Adrenal gland (tissue), 12 donors: ENCODE results near the gene SMYD5. TPM values are rescaled to one million over a fixed set of nuclear protein-coding genes. Genes with fewer than 3 reads are reported as not detected.
A peak's percentile ranks its signal among the peaks of the same experiment; 100 is the strongest.

Source experiments
- DNase-seq, 7 donors: peaks; one replicate each; pipeline ENCODE4 v3.0.0-alpha.2; 2019 to 2020
- H3K27ac ChIP-seq, 5 donors: fragments of 200-600 bp; sonication (generic) in 4 of 5; 1 replicate in 3 of 5; 2 replicates in 2 of 5; pipeline versions ENCODE4 v1.5.1 to v1.8.0; 2016 to 2020; ENCODE audit warnings: mild to moderate bottlenecking in 1 of 5
- H3K27me3 ChIP-seq: fragments of 200-600 bp; 2 replicates; pipeline ENCODE4 v1.8.0; 2021
- H3K36me3 ChIP-seq, 2 donors: fragments of 200-600 bp; replicated peaks in 1 of 2; 1 replicate in 1 of 2; 2 replicates in 1 of 2; pipeline versions ENCODE4 v1.5.1 to v1.8.0; 2018 to 2022
- H3K4me1 ChIP-seq, 2 donors: fragments of 200-600 bp; replicated peaks in 1 of 2; 1 replicate in 1 of 2; 2 replicates in 1 of 2; pipeline versions ENCODE4 v1.5.1 to v1.8.0; 2018 to 2021
- H3K4me3 ChIP-seq, 4 donors: fragments of 200-600 bp; sonication (generic) in 3 of 4; one replicate each; pipeline ENCODE4 v1.5.1; 2016 to 2018
- H3K9me3 ChIP-seq, 3 donors: fragments of 200-600 bp; sonication (generic) in 1 of 3; replicated peaks in 1 of 3; 1 replicate in 2 of 3; 2 replicates in 1 of 3; pipeline versions ENCODE4 v1.5.1 to v1.8.0; 2016 to 2021
- POLR2A ChIP-seq, 2 donors: fragments of 450-650 bp; IDR thresholded peaks; one replicate each; pipeline ENCODE4 v1.6.1; 2017; ENCODE audit warnings: antibody characterized with exemption in 2 of 2, mild to moderate bottlenecking in 2 of 2, moderate library complexity in 1 of 2
- WGBS, 4 donors: extraction: QIAGEN DNeasy Blood & Tissue Kit in 2 of 4; methylation state at CpG; one replicate each; pipeline versions ENCODE4 v1.1.5 to v1.1.7; 2013 to 2017; 5-methylcytosine and 5-hydroxymethylcytosine counted together
- intact Hi-C, 2 donors: fragments of 100-400 bp; cut with DNase I; formaldehyde crosslinking; loops; one replicate each; pipeline versions ENCODE4 v1.14.1 to v1.15.0; 2022 to 2023
- polyA plus RNA-seq, 3 donors: library from polyadenylated mRNA; stranded (reverse); fragments of 200-250 nt in 2 of 3; fragments of 350-450 nt in 1 of 3; fragmentation: Illumina TruSeq in 1 of 3; extraction: RNeasy Lipid Tissue Mini Kit (QIAGEN cat#74804) in 1 of 3; gene quantifications; one replicate each; pipeline ENCODE4 v1.2.3, GENCODE V29; 2013 to 2014
- total RNA-seq, 9 donors: library from RNA; depleted of rRNA in 4 of 9; stranded (reverse); fragments of >200 nt in 4 of 9; fragments of 120-200 nt in 1 of 9; fragmentation: NEBNext Ultra II Directional in 1 of 9; extraction: Animal tissue kit (Norgen Biotek cat#: 25700) in 1 of 9; gene quantifications; one replicate each; pipeline versions ENCODE4 v1.1.0 to v1.2.4, GENCODE V29; 2013 to 2023
- TF ChIP-seq, protein P1 (sequence below), 6 experiments: fragments of 450-650 bp in 4 of 6; fragments of 200-600 bp in 2 of 6; sonication (generic) in 1 of 6; IDR thresholded peaks; 1 replicate in 5 of 6; 2 replicates in 1 of 6; pipeline versions ENCODE4 v1.5.1 to v1.8.0; 2016 to 2021; ENCODE audit warnings: antibody characterized with exemption in 6 of 6, mild to moderate bottlenecking in 2 of 6, moderate library complexity in 1 of 6
- donor health status: healthy with polysubstance abuse.
- donor health status: Bipolar disorder and iron deficiency.
- donor health status: DM: yes; HTN: yes; CAD: no.
- donor health status: DM: no; HTN: no; CAD: no.
- donor health status: DM: no; HTN: no; CAD: no.
- donor health status: DM: yes; HTN: yes; CAD: no.

SMYD5 gene
- total and polyA plus RNA-seq, 12 donors = 8.7 to 45.4 (median 28.1) TPM

DNA sequence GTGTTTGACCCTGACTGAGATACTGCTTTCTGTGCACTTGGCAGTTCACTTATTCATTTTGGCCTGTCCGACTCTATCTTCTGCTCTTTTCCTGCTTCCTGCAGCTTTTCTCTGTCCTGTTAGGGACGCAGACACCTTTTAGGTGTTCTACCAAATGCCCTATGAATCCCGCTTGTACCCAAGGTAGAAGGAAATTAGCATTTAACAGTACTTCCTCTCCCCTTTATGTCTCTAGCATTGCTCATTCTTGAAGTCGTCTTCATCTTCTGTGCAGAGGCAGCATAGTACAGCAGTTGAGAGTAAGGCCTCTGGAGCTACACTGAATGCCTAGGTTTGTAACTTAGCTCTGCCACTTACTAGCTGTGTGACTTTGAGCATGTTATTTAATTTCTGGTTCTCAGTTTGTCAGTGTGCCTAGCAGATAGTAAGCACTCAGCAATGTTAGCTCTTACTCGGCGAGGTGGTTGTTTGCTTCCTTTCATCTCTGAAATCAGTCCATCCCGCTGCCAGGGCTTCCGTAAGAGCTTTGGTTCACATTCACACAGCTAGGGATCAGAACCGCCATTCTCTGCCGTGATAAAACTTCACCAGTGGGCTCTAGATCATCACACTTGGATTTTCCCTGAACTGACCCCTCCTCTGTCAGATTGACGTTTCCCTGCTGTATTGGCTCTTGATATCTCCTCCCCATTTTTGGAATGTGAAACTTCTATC lies 21.4 kb downstream of the SMYD5 start:
- TF ChIP-seq POLR2A (IDR thresholded peaks at IDR 0.05) = no peak
- TF ChIP-seq, protein P1, sequence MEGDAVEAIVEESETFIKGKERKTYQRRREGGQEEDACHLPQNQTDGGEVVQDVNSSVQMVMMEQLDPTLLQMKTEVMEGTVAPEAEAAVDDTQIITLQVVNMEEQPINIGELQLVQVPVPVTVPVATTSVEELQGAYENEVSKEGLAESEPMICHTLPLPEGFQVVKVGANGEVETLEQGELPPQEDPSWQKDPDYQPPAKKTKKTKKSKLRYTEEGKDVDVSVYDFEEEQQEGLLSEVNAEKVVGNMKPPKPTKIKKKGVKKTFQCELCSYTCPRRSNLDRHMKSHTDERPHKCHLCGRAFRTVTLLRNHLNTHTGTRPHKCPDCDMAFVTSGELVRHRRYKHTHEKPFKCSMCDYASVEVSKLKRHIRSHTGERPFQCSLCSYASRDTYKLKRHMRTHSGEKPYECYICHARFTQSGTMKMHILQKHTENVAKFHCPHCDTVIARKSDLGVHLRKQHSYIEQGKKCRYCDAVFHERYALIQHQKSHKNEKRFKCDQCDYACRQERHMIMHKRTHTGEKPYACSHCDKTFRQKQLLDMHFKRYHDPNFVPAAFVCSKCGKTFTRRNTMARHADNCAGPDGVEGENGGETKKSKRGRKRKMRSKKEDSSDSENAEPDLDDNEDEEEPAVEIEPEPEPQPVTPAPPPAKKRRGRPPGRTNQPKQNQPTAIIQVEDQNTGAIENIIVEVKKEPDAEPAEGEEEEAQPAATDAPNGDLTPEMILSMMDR (IDR thresholded peaks at IDR 0.05) = no peak
- peak overlapping the region in 3 of 4 donors; percentile 58 to 95 (median 73) for H3K4me3 ChIP-seq
- DNase-seq = no peak
- H3K27ac ChIP-seq = peak overlapping the region in 3 of 5 donors; percentile 89 to 96 (median 91)
- intact Hi-C loops = no loop called here
- peaks cover 0 to 9% of the 10 kb centered on the region in 2 donors for H3K36me3 ChIP-seq
- peaks cover 35 to 58% of the 10 kb centered on the region in 2 donors for H3K4me1 ChIP-seq
- WGBS, 4 donors = 40 to 51% (median 44%) methylated on average over 11 of the region's 11 CpGs
- H3K27me3 ChIP-seq = no peaks in the 10 kb centered on the region
- H3K9me3 ChIP-seq = no peaks in the 10 kb centered on the region

DNA sequence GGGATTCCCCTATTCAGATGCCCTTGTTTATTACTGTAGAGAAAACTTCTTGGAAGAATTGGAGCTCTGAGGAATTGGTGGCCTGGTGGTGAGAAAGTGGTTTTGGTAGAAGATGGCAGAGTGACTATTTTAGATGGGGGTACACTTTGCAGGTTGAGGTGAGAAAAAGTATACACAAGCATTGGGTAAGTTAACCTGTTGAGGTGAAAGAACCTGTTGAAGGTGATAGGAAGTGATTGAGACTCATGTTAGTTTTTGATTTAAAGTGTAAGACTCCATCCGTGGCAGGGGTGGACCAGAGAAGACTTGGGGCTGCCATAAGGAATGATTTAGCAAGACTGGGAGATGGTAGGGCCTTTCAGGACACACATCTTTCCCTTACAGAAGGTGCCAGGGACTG lies 23.1 kb downstream of the SMYD5 start:
- H3K4me1 ChIP-seq = peaks cover 34 to 58% of the 10 kb centered on the region in 2 donors
- no peak for TF ChIP-seq POLR2A (IDR thresholded peaks at IDR 0.05)
- TF ChIP-seq, protein P1 (IDR thresholded peaks at IDR 0.05) = no peak
- H3K27ac ChIP-seq = peak overlapping the region in 1 of 5 donors; percentile 6
- H3K9me3 ChIP-seq = no peaks in the 10 kb centered on the region
- no peak for DNase-seq
- H3K27me3 ChIP-seq = no peaks in the 10 kb centered on the region
- H3K4me3 ChIP-seq = no peak overlapping the region
- WGBS, 4 donors = 52 to 67% (median 57%) methylated on average over 1 of the region's 1 CpG
- intact Hi-C loops = no loop called here
- peaks cover 0 to 9% of the 10 kb centered on the region in 2 donors for H3K36me3 ChIP-seq

DNA sequence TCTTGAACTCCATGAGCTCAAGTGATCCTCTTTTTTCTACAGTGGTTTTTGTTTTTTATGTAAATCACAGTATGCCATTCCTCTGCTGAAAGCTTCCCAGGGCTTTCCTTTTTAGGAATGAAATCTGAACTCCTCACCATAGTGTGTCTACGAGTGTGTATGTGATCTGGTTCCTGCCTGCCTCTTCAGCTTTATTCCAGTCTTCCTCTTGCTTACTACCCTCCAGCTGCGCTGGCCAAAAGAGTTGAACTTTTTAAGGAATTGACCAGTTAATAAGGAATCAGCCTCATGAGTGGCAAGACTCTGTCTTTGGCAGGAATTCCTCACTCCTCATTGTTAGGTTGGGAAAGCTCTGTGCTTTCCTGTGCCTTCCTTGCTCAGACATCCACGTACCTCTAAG lies 24.1 kb downstream of the SMYD5 start:
- intact Hi-C loops = no loop called here
- no peaks in the 10 kb centered on the region for H3K9me3 ChIP-seq
- H3K4me1 ChIP-seq = peaks cover 30 to 53% of the 10 kb centered on the region in 2 donors
- H3K4me3 ChIP-seq = no peak overlapping the region
- TF ChIP-seq POLR2A (IDR thresholded peaks at IDR 0.05) = no peak
- TF ChIP-seq, protein P1 (IDR thresholded peaks at IDR 0.05) = no peak
- 79 to 83% (median 81%) methylated on average over 3 of the region's 3 CpGs for WGBS, 4 donors
- no peaks in the 10 kb centered on the region for H3K27me3 ChIP-seq
- no peak for DNase-seq
- peak overlapping the region in 1 of 5 donors; percentile 37 for H3K27ac ChIP-seq
- peaks cover 0 to 17% of the 10 kb centered on the region in 2 donors for H3K36me3 ChIP-seq

DNA sequence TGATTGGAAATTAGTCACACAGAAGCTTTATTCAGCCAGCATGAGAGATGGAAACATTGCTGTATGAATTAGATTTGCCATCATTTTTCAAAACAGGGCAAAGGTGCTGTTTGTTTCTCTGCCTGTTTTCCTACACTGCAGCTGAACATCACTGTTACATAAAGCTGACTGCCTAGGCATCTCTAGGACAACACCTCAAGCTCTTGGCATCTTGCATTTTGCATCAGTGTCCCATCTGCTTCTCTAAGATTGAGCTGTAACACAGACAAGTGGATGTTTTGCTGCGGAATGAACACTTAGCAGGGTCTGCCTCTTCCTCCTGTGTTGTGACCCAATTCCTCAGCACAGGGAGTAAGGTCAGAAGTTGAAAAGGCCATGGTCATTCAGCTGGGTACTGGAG lies 24.9 kb downstream of the SMYD5 start:
- Histone ChIP-seq H3K27ac (peak overlapping the region in 2 of 5 donors; percentile 18 to 37), H3K27me3 (no peaks in the 10 kb centered on the region), H3K4me1 (peaks cover 35 to 62% of the 10 kb centered on the region in 2 donors), H3K9me3 (no peaks in the 10 kb centered on the region), H3K4me3 (no peak overlapping the region), H3K36me3 (peaks cover 0 to 26% of the 10 kb centered on the region in 2 donors)
- intact Hi-C loops = no loop called here
- no peak for TF ChIP-seq POLR2A (IDR thresholded peaks at IDR 0.05)
- TF ChIP-seq, protein P1 (IDR thresholded peaks at IDR 0.05) = no peak
- no peak for DNase-seq
- WGBS, 4 donors = 22 to 46% (median 35%) methylated on average over 1 of the region's 1 CpG
